C4-2B (cell line): Measurements from ENCODE around the gene CCDC9B.

Experiments
- H3K27ac ChIP-seq: fragments of 450-650 bp; 2 replicates; pipeline ENCODE4 v1.5.1; 2017
- CTCF ChIP-seq: fragments of 450-650 bp; conservative IDR thresholded peaks from 2 replicates; pipeline ENCODE4 v1.5.1; 2017; ENCODE audit warnings: mild to moderate bottlenecking
- ZFX ChIP-seq: fragments of 450-650 bp; IDR thresholded peaks from 2 replicates; pipeline ENCODE4 v1.6.1; 2017

CCDC9B gene

GRCh38 chr15:40347559-40348473, 7.1 kb upstream of the CCDC9B start:
- H3K27ac ChIP-seq = no peak overlapping the region
- no peak for TF ChIP-seq ZFX

GRCh38 chr15:40346579-40347558, 6.1 kb upstream of the CCDC9B start:
- H3K27ac ChIP-seq = no peak overlapping the region
- no peak for TF ChIP-seq ZFX
- TF ChIP-seq CTCF = no peak

GRCh38 chr15:40345867-40346578, 5.3 kb upstream of the CCDC9B start:
- no peak overlapping the region for H3K27ac ChIP-seq
- TF ChIP-seq CTCF = no peak
- TF ChIP-seq ZFX = no peak

- TF ChIP-seq ZFX (no peak), CTCF (no peak)
- H3K27ac ChIP-seq = peak overlapping the region; percentile 17; the same call in 1 of the 2 replicates
These were observed 4.6 kb upstream of the CCDC9B start for GRCh38 chr15:40345225-40345866.

GRCh38 chr15:40344631-40345120, 3.9 kb upstream of the CCDC9B start:
- TF ChIP-seq CTCF (peak; percentile 90), ZFX (no peak)
- H3K27ac ChIP-seq = peak overlapping the region; percentile 17; the same call in 1 of the 2 replicates

GRCh38 chr15:40344217-40344616, 3.5 kb upstream of the CCDC9B start:
- no peak overlapping the region; the same call in 1 of the 2 replicates for H3K27ac ChIP-seq
- TF ChIP-seq ZFX = no peak
- no peak for TF ChIP-seq CTCF

- no peak for TF ChIP-seq ZFX
- TF ChIP-seq CTCF = no peak
These were observed 2.8 kb upstream of the CCDC9B start for GRCh38 chr15:40343512-40343911.

More at GRCh38 chr15:40343512-40343911, 2.8 kb upstream of the CCDC9B start:
- peak overlapping the region; percentile 10; the same call in 1 of the 2 replicates for H3K27ac ChIP-seq
